Rectal smooth muscle tissue (tissue), 1 donor: Measurements from ENCODE around the gene TACC2.

ENCODE experiments used
- H3K27ac ChIP-seq: one replicate; pipeline ENCODE4 v1.7.0; 2013; ENCODE audit warnings: low read depth, low read length, inconsistent platforms
- H3K27me3 ChIP-seq: one replicate; pipeline ENCODE4 v1.7.0; 2013; ENCODE audit warnings: low read length; ENCODE audit not compliant: control insufficient read depth, insufficient read depth
- H3K36me3 ChIP-seq: one replicate; pipeline ENCODE4 v1.7.0; 2013; ENCODE audit warnings: low read length; ENCODE audit not compliant: control insufficient read depth, insufficient read depth
- H3K4me1 ChIP-seq: one replicate; pipeline ENCODE4 v1.7.0; 2013; ENCODE audit warnings: low read length; ENCODE audit not compliant: control insufficient read depth, insufficient read depth
- H3K4me3 ChIP-seq: one replicate; pipeline ENCODE4 v1.7.0; 2013; ENCODE audit warnings: low read length
- H3K9ac ChIP-seq: one replicate; pipeline ENCODE4 v1.7.0; 2013; ENCODE audit warnings: low read length

Gene TACC2

DNA sequence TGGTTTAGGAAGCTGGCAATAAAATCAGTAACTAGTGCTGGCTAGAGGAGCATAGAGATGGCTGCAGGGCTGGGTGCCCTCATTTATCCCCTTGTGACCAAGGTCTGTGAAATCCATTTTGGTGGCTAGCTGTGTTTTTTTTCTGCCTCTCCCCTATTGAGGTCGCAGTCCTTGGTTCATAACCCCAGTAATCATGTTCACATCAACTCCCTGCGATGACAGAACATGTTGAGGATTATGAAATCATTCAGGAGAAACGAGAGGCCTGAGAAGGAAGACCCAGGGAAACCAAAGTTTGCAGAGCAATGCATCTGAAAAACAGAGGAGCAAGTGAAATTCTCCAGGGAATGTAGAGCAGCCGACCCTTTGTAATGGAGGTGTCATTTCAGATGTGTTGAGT is 126.9 kb downstream of the TACC2 start:
- Histone ChIP-seq H3K4me1 (peaks cover 32% of the 10 kb centered on the region), H3K27ac (peak overlapping the region; percentile 99), H3K27me3 (no peaks in the 10 kb centered on the region), H3K4me3 (no peak overlapping the region), H3K36me3 (peaks cover 2% of the 10 kb centered on the region), H3K9ac (no peak overlapping the region)

DNA sequence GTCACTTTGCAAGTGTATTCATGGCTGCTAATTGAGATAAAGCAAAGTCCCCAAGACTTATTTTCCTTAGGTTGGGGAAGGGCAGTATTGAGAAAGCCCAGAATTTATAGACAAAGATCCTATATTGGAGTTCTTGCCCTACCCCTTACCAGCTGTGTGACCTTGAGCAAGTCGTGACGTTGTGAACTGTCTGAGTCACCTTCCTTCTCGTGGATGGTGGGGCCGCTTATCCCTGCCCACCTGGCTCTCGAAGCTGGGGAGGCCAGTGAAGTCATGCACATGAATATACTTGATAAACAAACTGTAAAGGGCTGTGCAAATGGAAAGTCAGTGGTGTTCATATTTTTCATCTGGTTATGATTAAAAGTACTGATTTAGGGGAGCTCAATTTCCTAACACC is 127.4 kb downstream of the TACC2 start:
- H3K27ac ChIP-seq: peak overlapping the region; percentile 99
- H3K9ac ChIP-seq: no peak overlapping the region
- peaks cover 32% of the 10 kb centered on the region for H3K4me1 ChIP-seq

DNA sequence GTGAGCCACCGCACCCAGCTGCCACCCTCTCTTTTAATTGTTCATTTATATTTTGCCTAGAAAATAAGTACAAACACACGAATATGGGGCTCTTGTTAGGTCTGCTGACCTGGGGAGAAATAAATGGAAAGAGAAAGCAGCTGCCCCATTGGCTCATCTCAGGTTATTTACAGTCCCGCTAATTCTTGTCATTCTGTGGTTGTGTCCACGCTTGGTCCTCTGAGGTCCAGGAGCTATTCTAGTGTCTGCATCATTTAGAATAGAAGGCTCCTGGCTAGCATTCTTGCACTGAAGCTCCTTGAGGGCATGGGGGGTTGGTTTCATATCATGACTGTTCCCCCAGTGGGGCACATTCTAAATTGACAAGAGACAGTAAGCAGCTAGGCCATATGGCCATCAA is 128.5 kb downstream of the TACC2 start:
- H3K4me1 ChIP-seq: peaks cover 24% of the 10 kb centered on the region
- H3K4me3 ChIP-seq: no peak overlapping the region
- H3K27ac ChIP-seq: no peak overlapping the region
- H3K9ac ChIP-seq: no peak overlapping the region
- H3K36me3 ChIP-seq: peaks cover 2% of the 10 kb centered on the region
- H3K27me3 ChIP-seq: no peaks in the 10 kb centered on the region

More for the DNA sequence above, 127.4 kb downstream of the TACC2 start:
- Histone ChIP-seq H3K36me3 (peaks cover 2% of the 10 kb centered on the region), H3K4me3 (no peak overlapping the region), H3K27me3 (no peaks in the 10 kb centered on the region)

DNA sequence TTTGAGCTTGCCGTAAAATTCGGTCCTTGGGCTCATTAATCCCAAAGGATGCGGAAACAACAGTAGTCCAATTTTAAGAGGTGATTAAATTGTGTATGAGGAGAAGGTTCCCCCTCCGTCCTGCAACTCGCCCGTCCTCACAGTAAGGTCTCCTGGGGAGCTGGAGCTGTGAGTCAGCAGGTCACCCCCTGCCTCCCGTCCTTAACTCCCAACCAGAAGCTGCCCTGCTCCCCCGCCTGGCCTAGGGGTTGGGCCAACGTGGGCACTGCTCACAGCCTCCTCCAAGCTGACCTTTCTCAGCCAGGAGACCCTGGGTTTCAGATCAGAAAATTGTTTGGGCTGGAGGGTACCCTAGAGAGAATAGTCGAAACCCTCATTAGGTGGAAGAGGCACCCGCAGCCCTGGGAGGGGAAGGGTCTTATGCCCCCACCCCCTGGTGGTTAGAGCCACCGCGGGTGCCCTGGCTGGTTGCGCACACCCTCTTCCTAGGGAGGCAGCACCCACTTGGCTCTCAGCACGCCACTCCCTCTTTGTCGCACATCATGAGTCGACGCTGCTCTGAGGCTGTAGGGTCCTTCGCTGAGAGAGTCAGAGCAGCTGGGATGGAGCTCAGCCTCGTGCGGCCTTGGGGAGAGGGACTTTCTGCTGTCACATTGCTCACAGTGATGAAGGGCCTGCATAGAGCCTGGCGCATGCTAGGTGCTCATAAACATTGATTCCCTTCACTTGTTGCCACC is 131.2 kb downstream of the TACC2 start:
- no peak overlapping the region for H3K4me3 ChIP-seq
- H3K9ac ChIP-seq: no peak overlapping the region
- peaks cover 15% of the 10 kb centered on the region for H3K4me1 ChIP-seq
- H3K27ac ChIP-seq: no peak overlapping the region
- no peaks in the 10 kb centered on the region for H3K27me3 ChIP-seq
- peaks cover 2% of the 10 kb centered on the region for H3K36me3 ChIP-seq

DNA sequence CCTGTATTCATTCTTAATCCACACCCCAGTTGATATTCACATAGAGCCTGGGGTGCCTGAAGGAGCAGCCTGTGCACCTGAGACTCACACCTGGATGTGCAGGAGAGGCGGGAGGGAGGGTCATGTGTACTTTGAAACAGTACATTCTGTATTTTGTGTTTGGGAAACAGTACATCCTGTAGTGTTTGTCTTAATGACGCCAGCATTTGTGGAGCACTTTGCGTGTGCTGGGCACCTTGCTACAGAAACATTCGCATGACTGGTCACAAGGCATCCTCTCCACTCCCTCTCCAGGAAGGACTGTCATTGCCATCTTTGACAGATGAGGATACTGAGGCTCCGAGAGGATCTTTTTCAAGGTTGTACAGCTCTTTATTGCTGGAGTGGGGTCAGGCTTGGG is 132.1 kb downstream of the TACC2 start:
- peaks cover 8% of the 10 kb centered on the region for H3K4me1 ChIP-seq

DNA sequence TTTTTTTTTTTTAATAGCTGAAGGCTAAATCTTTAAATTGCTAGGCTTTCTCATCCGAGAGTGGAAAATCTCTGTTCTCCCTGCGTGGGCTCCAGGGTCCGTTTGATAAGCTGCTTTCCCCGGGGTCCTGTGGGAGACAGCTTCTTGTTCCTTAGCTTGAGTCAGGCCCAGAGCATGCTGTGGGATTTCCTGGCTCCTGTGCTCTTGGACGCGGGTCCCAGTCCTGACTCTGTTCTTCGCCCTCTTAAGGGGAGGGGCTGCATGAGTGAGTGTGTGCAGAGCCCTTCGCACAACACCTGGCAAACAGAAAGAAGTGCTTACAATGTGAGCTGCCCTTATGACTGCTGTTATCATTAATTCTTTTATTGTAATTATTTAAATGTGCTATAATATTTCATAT is 133.5 kb downstream of the TACC2 start:
- peaks cover 9% of the 10 kb centered on the region for H3K4me1 ChIP-seq
- H3K27ac ChIP-seq: no peak overlapping the region
- H3K36me3 ChIP-seq: peaks cover 2% of the 10 kb centered on the region
- no peak overlapping the region for H3K9ac ChIP-seq
- no peaks in the 10 kb centered on the region for H3K27me3 ChIP-seq
- H3K4me3 ChIP-seq: no peak overlapping the region

More for the DNA sequence above, 132.1 kb downstream of the TACC2 start:
- no peak overlapping the region for H3K9ac ChIP-seq
- H3K36me3 ChIP-seq: peaks cover 2% of the 10 kb centered on the region
- H3K4me3 ChIP-seq: no peak overlapping the region
- H3K27me3 ChIP-seq: no peaks in the 10 kb centered on the region
- H3K27ac ChIP-seq: no peak overlapping the region

DNA sequence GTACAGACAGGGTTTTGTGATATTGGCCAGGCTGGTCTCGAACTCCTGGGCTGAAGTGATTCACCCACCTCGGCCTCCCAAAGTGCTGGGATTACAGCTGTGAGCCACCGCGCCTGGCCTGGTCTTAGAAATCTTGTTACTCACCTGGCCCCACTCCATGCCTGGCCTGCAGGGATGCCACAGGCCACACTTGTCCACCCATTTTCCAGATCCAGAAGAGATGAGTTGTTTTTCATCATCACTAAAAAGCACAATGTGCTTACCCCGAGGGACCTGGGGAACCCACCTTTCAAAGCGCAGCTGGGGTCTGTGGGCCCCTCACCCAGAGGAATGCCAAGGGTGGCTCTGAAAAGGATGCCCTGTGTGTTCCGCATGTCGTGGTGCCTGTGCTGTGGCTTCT is 134.2 kb downstream of the TACC2 start:
- H3K27ac ChIP-seq: no peak overlapping the region
- peaks cover 2% of the 10 kb centered on the region for H3K36me3 ChIP-seq
- H3K27me3 ChIP-seq: no peaks in the 10 kb centered on the region
- no peak overlapping the region for H3K9ac ChIP-seq
- H3K4me1 ChIP-seq: peaks cover 16% of the 10 kb centered on the region
- H3K4me3 ChIP-seq: no peak overlapping the region

DNA sequence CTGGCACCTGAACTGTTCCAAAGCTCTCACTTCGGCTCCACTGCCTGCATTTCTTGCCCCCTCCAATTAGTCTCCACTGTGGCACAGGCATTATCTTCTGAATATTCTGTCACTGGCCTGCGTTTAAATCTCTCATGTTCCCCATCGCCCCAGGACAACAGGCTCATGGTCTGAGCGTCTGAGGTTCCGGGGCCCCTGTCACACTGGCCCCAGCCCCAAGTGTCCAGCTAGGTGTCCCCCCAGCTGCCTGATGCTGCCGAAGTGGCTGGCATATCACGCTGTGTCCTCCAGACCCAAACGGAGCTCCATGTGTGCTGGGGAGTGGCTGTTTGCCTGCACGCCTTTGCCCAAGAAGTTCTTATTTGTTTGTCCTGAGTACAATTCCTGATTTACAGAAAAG is 135.4 kb downstream of the TACC2 start:
- Histone ChIP-seq H3K4me3 (no peak overlapping the region), H3K27me3 (no peaks in the 10 kb centered on the region), H3K27ac (no peak overlapping the region), H3K9ac (no peak overlapping the region), H3K4me1 (peaks cover 20% of the 10 kb centered on the region), H3K36me3 (peaks cover 2% of the 10 kb centered on the region)

DNA sequence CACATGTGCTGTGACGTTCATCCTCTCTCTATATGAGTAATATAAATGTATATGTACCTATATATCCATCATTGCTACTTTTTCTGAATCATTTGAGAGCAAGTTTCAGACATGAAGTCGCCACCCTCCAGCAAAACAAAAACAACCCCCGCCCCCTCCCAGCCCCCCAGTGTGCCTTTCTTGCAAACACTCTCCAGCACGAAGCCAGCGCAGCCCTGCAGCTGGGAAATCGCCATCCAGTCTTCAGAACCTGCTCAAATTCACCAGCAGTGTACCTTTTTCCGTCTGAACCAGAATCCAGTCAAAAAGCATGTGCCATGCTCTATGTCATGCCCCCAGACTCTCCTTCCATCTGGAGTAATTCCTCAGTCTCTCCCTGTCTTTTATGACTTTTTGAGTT is 135.8 kb downstream of the TACC2 start:
- H3K27ac ChIP-seq: no peak overlapping the region

DNA sequence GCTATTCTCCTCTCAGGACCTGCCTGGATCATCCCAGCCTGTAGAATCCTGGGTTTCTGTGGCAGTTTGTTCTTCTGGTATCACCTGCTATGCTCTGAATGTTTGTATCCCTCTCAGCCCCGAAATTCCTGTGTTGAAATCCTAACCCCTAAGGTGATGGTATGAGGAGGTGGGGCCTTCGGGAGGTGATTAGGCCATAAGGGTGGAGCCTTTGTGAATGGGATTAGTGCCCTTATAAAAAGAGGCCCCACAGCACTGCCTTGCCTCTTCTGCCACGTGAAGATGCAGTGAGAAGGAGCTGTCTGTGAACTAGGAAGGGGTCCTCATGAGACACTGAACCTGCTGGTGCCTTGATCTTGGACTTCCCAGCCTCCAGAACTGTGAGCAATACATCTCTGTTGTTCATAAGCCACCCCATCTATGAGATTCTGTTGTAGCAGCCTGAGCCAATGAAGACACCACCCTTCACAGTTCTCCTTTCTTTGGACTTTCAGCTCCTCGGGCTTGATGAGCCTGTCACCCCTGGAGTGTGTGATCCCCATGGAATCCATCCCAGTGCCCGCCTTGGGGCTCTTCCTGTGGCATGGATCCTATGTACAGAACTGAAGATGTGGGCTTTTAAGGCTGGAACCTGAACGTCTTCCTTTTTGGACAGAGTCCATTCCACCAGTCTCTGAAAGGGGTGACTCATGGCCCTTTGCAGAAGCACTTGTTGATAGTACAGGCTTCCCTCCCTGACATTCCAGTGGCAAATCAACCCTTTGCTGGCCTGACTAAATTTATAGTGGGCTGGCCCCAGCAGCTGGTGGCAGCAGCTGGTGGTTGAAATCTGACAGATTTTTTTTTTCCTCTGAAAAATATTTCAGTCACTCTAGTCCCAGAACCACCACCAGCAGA is 138.0 kb downstream of the TACC2 start:
- peak overlapping the region; percentile 19 for H3K4me3 ChIP-seq

More for the DNA sequence above, 135.8 kb downstream of the TACC2 start:
- Histone ChIP-seq H3K9ac (no peak overlapping the region), H3K4me3 (no peak overlapping the region), H3K4me1 (peaks cover 23% of the 10 kb centered on the region), H3K36me3 (peaks cover 2% of the 10 kb centered on the region), H3K27me3 (no peaks in the 10 kb centered on the region)

DNA sequence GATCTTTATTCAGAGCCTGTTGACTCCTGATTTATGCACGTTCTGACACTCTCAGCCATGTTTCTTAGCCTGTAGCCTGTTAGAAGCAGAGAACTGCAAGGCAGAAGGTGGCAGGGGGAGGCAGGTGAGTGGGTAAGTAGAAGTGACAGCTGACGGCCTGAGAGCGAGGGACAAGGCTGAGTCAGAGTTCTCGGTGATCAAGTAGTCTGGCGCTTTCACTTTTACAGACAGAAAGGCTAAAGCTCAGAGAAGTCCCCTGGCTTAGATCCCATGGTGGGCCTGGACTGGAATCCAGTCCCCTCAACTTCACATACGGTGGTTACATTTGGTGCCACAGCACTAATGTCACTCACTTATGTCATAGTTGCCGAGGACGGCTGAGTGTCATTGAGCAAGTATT is 139.0 kb downstream of the TACC2 start:
- Histone ChIP-seq H3K27me3 (no peaks in the 10 kb centered on the region), H3K9ac (no peak overlapping the region), H3K27ac (peak overlapping the region; percentile 88)

More for the DNA sequence above, 138.0 kb downstream of the TACC2 start:
- H3K9ac ChIP-seq: no peak overlapping the region
- no peaks in the 10 kb centered on the region for H3K36me3 ChIP-seq
- no peaks in the 10 kb centered on the region for H3K27me3 ChIP-seq
- H3K27ac ChIP-seq: peak overlapping the region; percentile 88
- peaks cover 29% of the 10 kb centered on the region for H3K4me1 ChIP-seq

DNA sequence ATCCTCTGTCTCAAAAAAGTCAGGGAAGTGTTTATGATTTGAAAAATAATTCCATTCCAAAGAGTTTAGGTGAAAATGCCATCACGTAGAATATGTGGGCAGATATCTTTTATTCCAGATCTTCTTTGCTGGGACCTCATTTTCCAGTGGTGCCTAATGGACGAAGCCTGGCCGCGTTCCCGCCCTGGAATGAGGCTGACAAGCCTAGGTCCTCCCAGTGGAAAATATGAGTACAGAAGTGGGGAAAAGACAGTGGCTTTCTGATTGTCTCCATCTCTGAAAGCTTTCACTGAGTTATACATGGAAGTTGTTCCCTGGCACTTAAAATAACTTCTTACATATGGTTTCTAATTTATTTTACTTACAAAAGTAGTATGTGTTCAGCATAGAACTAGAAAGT is 139.4 kb downstream of the TACC2 start:
- no peaks in the 10 kb centered on the region for H3K27me3 ChIP-seq
- H3K36me3 ChIP-seq: peaks cover 4% of the 10 kb centered on the region
- H3K27ac ChIP-seq: peak overlapping the region; percentile 88
- peaks cover 39% of the 10 kb centered on the region for H3K4me1 ChIP-seq
- H3K4me3 ChIP-seq: peak overlapping the region; percentile 54
- no peak overlapping the region for H3K9ac ChIP-seq

More for the DNA sequence above, 139.0 kb downstream of the TACC2 start:
- Histone ChIP-seq H3K4me1 (peaks cover 34% of the 10 kb centered on the region), H3K36me3 (peaks cover under 1% of the 10 kb centered on the region), H3K4me3 (peak overlapping the region; percentile 54)
